Measurements from ENCODE around the gene MAST3.

The MAST3 gene

GRCh38 chr19:18114483-18114882 lies 16.9 kb downstream of the MAST3 start:
- FAIRE-seq, result no peak

GRCh38 chr19:18117364-18117691 lies 19.8 kb downstream of the MAST3 start:
- FAIRE-seq, result no peak

- no peak for FAIRE-seq
Observed at GRCh38 chr19:18117692-18118378, 20.3 kb downstream of the MAST3 start.

- FAIRE-seq, result no peak
Observed at GRCh38 chr19:18118420-18119012, 20.9 kb downstream of the MAST3 start.

GRCh38 chr19:18119013-18119716 lies 21.6 kb downstream of the MAST3 start:
- no peak for FAIRE-seq

GRCh38 chr19:18119717-18120105 lies 22.1 kb downstream of the MAST3 start:
- FAIRE-seq, result no peak

- FAIRE-seq, result no peak
Observed at GRCh38 chr19:18120127-18120526, 22.5 kb downstream of the MAST3 start.

- FAIRE-seq, result no peak
Observed at GRCh38 chr19:18121166-18121565, 23.6 kb downstream of the MAST3 start.

- FAIRE-seq, result no peak
Observed at GRCh38 chr19:18122424-18122823, 24.8 kb downstream of the MAST3 start.

- FAIRE-seq, result no peak
Observed at GRCh38 chr19:18122860-18123795, 25.6 kb downstream of the MAST3 start.

- no peak for FAIRE-seq
Observed at GRCh38 chr19:18123819-18124218, 26.2 kb downstream of the MAST3 start.

- FAIRE-seq, result no peak
Observed at GRCh38 chr19:18126097-18126496, 28.5 kb downstream of the MAST3 start.

- no peak for FAIRE-seq
Observed at GRCh38 chr19:18128044-18128443, 30.5 kb downstream of the MAST3 start.

GRCh38 chr19:18128805-18129204 lies 31.2 kb downstream of the MAST3 start:
- no peak for FAIRE-seq

- no peak for FAIRE-seq
Observed at GRCh38 chr19:18130523-18131242, 33.1 kb downstream of the MAST3 start.

- FAIRE-seq, result no peak
Observed at GRCh38 chr19:18131841-18132596, 34.4 kb downstream of the MAST3 start.

- FAIRE-seq, result peak; percentile 47
Observed at GRCh38 chr19:18135712-18136584, 38.4 kb downstream of the MAST3 start.

GRCh38 chr19:18137242-18137641 lies 39.7 kb downstream of the MAST3 start:
- no peak for FAIRE-seq

GRCh38 chr19:18137657-18138339 lies 40.2 kb downstream of the MAST3 start:
- FAIRE-seq, result no peak

- no peak for FAIRE-seq
Observed at GRCh38 chr19:18140473-18140872, 42.9 kb downstream of the MAST3 start.

Measured in islet of Langerhans (tissue), 1 donor.